ENCODE results near the gene ZCCHC17.

Gene ZCCHC17

GRCh38 chr1:31396633-31397351, 100.0 kb downstream of the ZCCHC17 start:
- DNase-seq: no peak

GRCh38 chr1:31397360-31398095, 100.7 kb downstream of the ZCCHC17 start:
- no peak for DNase-seq

DNA sequence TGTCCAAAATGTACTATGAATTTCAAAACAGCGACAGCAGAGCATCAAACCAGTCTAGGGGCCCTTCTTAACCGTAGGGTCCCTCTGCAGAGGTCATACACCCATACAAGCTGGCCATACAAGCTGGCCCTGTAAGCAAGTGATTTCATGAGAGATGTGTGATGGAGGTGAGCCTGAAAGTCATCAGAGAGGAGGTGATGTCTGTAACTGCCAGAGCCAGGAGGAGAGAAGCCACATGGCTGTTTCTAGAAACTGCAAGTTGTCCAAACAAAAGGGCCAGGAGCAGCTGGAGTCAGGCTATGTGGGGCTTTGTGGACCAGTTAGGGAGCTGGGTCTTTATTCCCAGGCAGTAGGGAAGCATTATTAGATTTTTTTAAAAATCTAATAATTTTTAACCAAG, 101.4 kb downstream of the ZCCHC17 start:
- DNase-seq: no peak

- no peak for DNase-seq
These were observed 103.1 kb downstream of the ZCCHC17 start for GRCh38 chr1:31399976-31400375.

GRCh38 chr1:31400393-31400792, 103.6 kb downstream of the ZCCHC17 start:
- no peak for DNase-seq

GRCh38 chr1:31401241-31401640, 104.4 kb downstream of the ZCCHC17 start:
- DNase-seq: no peak

GRCh38 chr1:31405578-31406245, 108.9 kb downstream of the ZCCHC17 start:
- no peak for DNase-seq

DNA sequence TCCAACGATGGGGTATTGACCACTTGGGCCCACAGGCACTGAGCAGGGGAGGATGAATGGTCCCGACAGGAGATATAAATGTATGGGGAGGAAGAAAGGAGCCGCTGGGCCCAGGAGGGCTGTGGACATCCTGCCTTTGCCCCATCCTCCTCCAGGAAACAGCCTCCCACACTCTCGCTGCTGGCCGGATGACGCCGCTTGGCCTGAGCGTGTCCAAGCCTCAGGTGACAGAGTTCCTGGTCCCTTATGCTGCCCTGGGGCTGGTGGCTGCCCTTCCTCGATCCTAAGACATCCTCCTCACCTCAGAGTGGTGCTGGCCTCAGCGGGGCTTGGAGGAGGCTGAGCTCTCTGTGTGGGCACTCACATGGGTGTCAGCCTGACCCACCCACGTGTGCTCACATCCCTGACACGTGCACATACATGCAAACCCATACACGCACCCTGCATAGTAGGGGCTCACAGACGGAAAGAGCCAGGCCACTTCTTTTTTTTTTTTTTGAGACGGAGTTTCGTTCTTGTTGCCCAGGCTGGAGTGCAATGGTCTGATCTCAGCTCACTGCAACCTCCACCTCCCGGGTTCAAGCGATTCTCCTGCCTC, 110.3 kb downstream of the ZCCHC17 start:
- DNase-seq: no peak

GRCh38 chr1:31408788-31409318, 112.0 kb downstream of the ZCCHC17 start:
- DNase-seq: no peak

GRCh38 chr1:31409946-31410858, 113.4 kb downstream of the ZCCHC17 start:
- DNase-seq: no peak

- DNase-seq: no peak
These were observed 114.0 kb downstream of the ZCCHC17 start for GRCh38 chr1:31410871-31411270.

GRCh38 chr1:31412205-31412604, 115.4 kb downstream of the ZCCHC17 start:
- DNase-seq: no peak

- DNase-seq: peak in 1 of 2 donors; percentile 14
These were observed 116.0 kb downstream of the ZCCHC17 start, which contains the start of gene SERINC2 for GRCh38 chr1:31412732-31413404. Gene SERINC2 (plus strand): TSS chr1:31413213. CDS start chr1:31413266, 53 bp downstream.

DNA sequence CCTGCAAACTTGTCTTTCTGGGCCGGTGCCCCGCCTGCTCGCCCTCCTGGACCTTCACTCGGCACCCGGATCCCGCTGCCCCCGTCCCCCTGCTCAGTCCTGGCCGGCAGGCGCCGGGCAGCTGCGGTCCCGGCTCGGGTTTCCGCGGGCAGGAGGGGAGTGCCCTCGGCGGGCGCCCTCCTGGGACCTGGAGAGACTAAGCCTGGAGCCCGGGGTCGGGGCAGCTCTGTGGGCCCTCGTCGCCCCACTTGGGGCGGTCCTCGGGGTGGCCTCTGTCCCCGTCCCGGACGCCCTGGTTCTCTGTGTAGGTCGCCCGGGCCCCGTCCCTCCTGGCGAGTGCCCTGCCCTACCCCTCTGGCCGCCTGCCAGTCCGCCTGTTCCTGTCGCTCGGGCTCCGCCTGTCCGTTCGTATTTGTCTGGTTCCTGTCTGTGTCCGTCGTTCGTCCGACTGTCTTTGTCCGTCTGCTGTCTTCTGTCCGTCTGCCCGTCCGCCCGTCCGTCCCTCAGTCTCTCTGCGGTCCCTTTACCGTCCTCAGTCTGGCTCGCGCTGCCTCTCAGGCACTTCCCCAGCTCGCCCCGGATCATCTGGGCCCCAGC, 116.7 kb downstream of the ZCCHC17 start:
- peak in 1 of 2 donors; percentile 28 for DNase-seq
